Prostate gland (tissue), 2 donors: ENCODE measurements around the gene ECT2L. TPM values are rescaled to one million over a fixed set of nuclear protein-coding genes. Genes with fewer than 3 reads are reported as not detected.

ENCODE experiments used
- DNase-seq: peaks from one replicate; pipeline ENCODE4 v3.0.0-alpha.2; 2019; ENCODE audit warnings: low spot score
- H3K27ac ChIP-seq, 2 donors: fragments of 200-600 bp; sonication (generic); 2 replicates each; pipeline ENCODE4 v1.5.1; 2017 to 2019
- H3K27me3 ChIP-seq: fragments of 200-600 bp; sonication (generic); replicated peaks from 2 replicates; pipeline ENCODE4 v1.5.1; 2019; ENCODE audit not compliant: insufficient read depth
- H3K36me3 ChIP-seq, 2 donors: fragments of 200-600 bp; sonication (generic); 1 replicate in 1 of 2; 2 replicates in 1 of 2; pipeline versions ENCODE4 v1.5.1 to v1.8.1; 2017 to 2019
- H3K4me1 ChIP-seq: fragments of 200-600 bp; sonication (generic); replicated peaks from 2 replicates; pipeline ENCODE4 v1.5.1; 2019
- H3K4me3 ChIP-seq, 2 donors: fragments of 200-600 bp; sonication (generic); 2 replicates each; pipeline ENCODE4 v1.5.1; 2017 to 2019
- H3K9me3 ChIP-seq: fragments of 200-600 bp; sonication (generic); 2 replicates; pipeline ENCODE4 v1.5.1; 2017
- CTCF ChIP-seq, 4 experiments: fragments of 200-600 bp in 2 of 4; fragments of 450-650 bp in 2 of 4; sonication (generic) in 2 of 4; IDR thresholded peaks; 1 replicate in 3 of 4; 2 replicates in 1 of 4; pipeline ENCODE4 v1.5.1; 2016 to 2019; ENCODE audit warnings: antibody characterized with exemption in 4 of 4, mild to moderate bottlenecking in 2 of 4, moderate library complexity in 2 of 4
- POLR2A ChIP-seq: fragments of 450-650 bp; IDR thresholded peaks from one replicate; pipeline ENCODE4 v1.6.1; 2016; ENCODE audit warnings: antibody characterized with exemption, mild to moderate bottlenecking
- POLR2AphosphoS5 ChIP-seq: sonication (generic); formaldehyde crosslinking; IDR thresholded peaks from one replicate; pipeline ENCODE4 v1.6.1; 2017; ENCODE audit warnings: antibody characterized with exemption
- WGBS: methylation state at CpG from one replicate; pipeline ENCODE4 v1.1.5; 2018; 5-methylcytosine and 5-hydroxymethylcytosine counted together
- intact Hi-C: fragments of 100-400 bp; cut with DNase I; formaldehyde crosslinking; loops from one replicate; pipeline ENCODE4 v1.14.2; 2022
- total RNA-seq, 2 donors: library from RNA; depleted of rRNA; stranded (reverse); fragments of >200 nt; gene quantifications; one replicate each; pipeline ENCODE4 v1.1.0, GENCODE V29; 2016

The ECT2L gene
- total RNA-seq, 2 donors from 2014 or later: 0.41 TPM; not detected in 1

GRCh38 chr6:138914701-138915100 lies 118.8 kb downstream of the ECT2L start:
- intact Hi-C loops: no loop called here
- H3K9me3 ChIP-seq: no peaks in the 10 kb centered on the region
- H3K36me3 ChIP-seq: peaks cover 0 to 5% of the 10 kb centered on the region in 2 donors

GRCh38 chr6:138920906-138921305 lies 125.0 kb downstream of the ECT2L start:
- DNase-seq: no peak
- intact Hi-C loops: no loop called here
- H3K9me3 ChIP-seq: no peaks in the 10 kb centered on the region
- TF ChIP-seq CTCF (IDR thresholded peaks at IDR 0.05) (no peak), POLR2A (no peak), POLR2AphosphoS5 (no peak)
- H3K27me3 ChIP-seq: no peaks in the 10 kb centered on the region
- H3K4me3 ChIP-seq: no peak overlapping the region
- H3K36me3 ChIP-seq: no peaks in the 10 kb centered on the region
- no peak overlapping the region for H3K27ac ChIP-seq
- no peaks in the 10 kb centered on the region for H3K4me1 ChIP-seq
- 84% methylated on average over 3 of the region's 3 CpGs for WGBS

More at GRCh38 chr6:138914701-138915100, 118.8 kb downstream of the ECT2L start:
- no peaks in the 10 kb centered on the region for H3K4me1 ChIP-seq
- H3K4me3 ChIP-seq: no peak overlapping the region
- TF ChIP-seq POLR2AphosphoS5 (no peak), POLR2A (no peak), CTCF (IDR thresholded peaks at IDR 0.05) (no peak)
- no peak overlapping the region for H3K27ac ChIP-seq
- 53% methylated on average over 1 of the region's 1 CpG for WGBS
- no peak for DNase-seq
- no peaks in the 10 kb centered on the region for H3K27me3 ChIP-seq

GRCh38 chr6:138923561-138923960 lies 127.7 kb downstream of the ECT2L start:
- Histone ChIP-seq H3K36me3 (no peaks in the 10 kb centered on the region), H3K27me3 (no peaks in the 10 kb centered on the region), H3K4me1 (no peaks in the 10 kb centered on the region), H3K9me3 (no peaks in the 10 kb centered on the region), H3K27ac (no peak overlapping the region), H3K4me3 (no peak overlapping the region)
- no peak for DNase-seq
- intact Hi-C loops: no loop called here
- TF ChIP-seq POLR2AphosphoS5: no peak
- TF ChIP-seq POLR2A: no peak
- no peak for TF ChIP-seq CTCF (IDR thresholded peaks at IDR 0.05)

- Histone ChIP-seq H3K27me3 (no peaks in the 10 kb centered on the region), H3K4me3 (no peak overlapping the region), H3K36me3 (no peaks in the 10 kb centered on the region), H3K9me3 (no peaks in the 10 kb centered on the region), H3K4me1 (no peaks in the 10 kb centered on the region), H3K27ac (no peak overlapping the region)
- no peak for TF ChIP-seq POLR2AphosphoS5
- TF ChIP-seq POLR2A: no peak
- TF ChIP-seq CTCF (IDR thresholded peaks at IDR 0.05): no peak
- 93% methylated on average over 2 of the region's 2 CpGs for WGBS
- no peak for DNase-seq
- intact Hi-C loops: no loop called here
Measured at GRCh38 chr6:138925806-138926205, 129.9 kb downstream of the ECT2L start.

- Histone ChIP-seq H3K36me3 (no peaks in the 10 kb centered on the region), H3K27me3 (no peaks in the 10 kb centered on the region), H3K9me3 (no peaks in the 10 kb centered on the region), H3K4me3 (no peak overlapping the region), H3K27ac (no peak overlapping the region), H3K4me1 (no peaks in the 10 kb centered on the region)
- no peak for DNase-seq
- TF ChIP-seq CTCF (IDR thresholded peaks at IDR 0.05): no peak
- TF ChIP-seq POLR2AphosphoS5: no peak
- TF ChIP-seq POLR2A: no peak
- intact Hi-C loops: no loop called here
- 91% methylated on average over 3 of the region's 3 CpGs for whole genome bisulfite sequencing
Measured at GRCh38 chr6:138926579-138926978, 130.7 kb downstream of the ECT2L start.
